Keratinocyte (primary cell): ENCODE measurements around the gene HMGCR. TPM values are rescaled to one million over a fixed set of nuclear protein-coding genes. Genes with fewer than 3 reads are reported as not detected.

Experiments
- DNase-seq: peaks from one replicate; pipeline ENCODE4 v3.0.0-alpha.2; 2011; ENCODE audit warnings: low read depth, missing footprints, low spot score
- FAIRE-seq: peaks from 2 replicates; lab custom pipeline; 2011; peaks lifted over from hg19 to GRCh38; lab: Jason Lieb, UNC
- H2AFZ ChIP-seq: 2 replicates; pipeline ENCODE4 v1.6.0; 2012; ENCODE audit warnings: low read length, control low read depth, inconsistent platforms; ENCODE audit not compliant: control insufficient read depth
- H3K27ac ChIP-seq: 2 replicates; pipeline ENCODE4 v1.5.1; 2011; ENCODE audit warnings: low read length; ENCODE audit not compliant: control insufficient read depth, insufficient read depth
- H3K27me3 ChIP-seq: 3 replicates; pipeline ENCODE4 v1.6.0; 2011; ENCODE audit warnings: low read length; ENCODE audit not compliant: control insufficient read depth, insufficient read depth; ENCODE audit errors: extremely low read depth
- H3K36me3 ChIP-seq, 2 experiments: 2 replicates in 1 of 2; 3 replicates in 1 of 2; pipeline ENCODE4 v1.5.1; 2011; ENCODE audit warnings: low read length in 2 of 2, mild to moderate bottlenecking in 1 of 2; ENCODE audit not compliant: control insufficient read depth in 2 of 2, insufficient read depth in 2 of 2; ENCODE audit errors: extremely low read depth in 1 of 2
- H3K4me1 ChIP-seq: 3 replicates; pipeline ENCODE4 v1.5.1; 2011; ENCODE audit warnings: low read length; ENCODE audit not compliant: control insufficient read depth, insufficient read depth; ENCODE audit errors: extremely low read depth
- H3K4me2 ChIP-seq: 3 replicates; pipeline ENCODE4 v1.6.0; 2011; ENCODE audit warnings: low read depth, low read length; ENCODE audit not compliant: control insufficient read depth, insufficient read depth; ENCODE audit errors: extremely low read depth
- H3K4me3 ChIP-seq, 3 experiments: fragments of 200-600 bp in 1 of 3; sonication (generic) in 1 of 3; 2 replicates in 2 of 3; 3 replicates in 1 of 3; pipeline ENCODE4 v1.5.1; 2011 to 2016; ENCODE audit warnings: low read length in 3 of 3, mild to moderate bottlenecking in 3 of 3, control low read depth in 2 of 3, inconsistent platforms in 1 of 3, low read depth in 1 of 3, mixed read lengths in 1 of 3, mixed run types in 1 of 3, moderate library complexity in 1 of 3; ENCODE audit not compliant: control insufficient read depth in 2 of 3, insufficient read depth in 2 of 3; ENCODE audit errors: extremely low read depth in 1 of 3
- H3K79me2 ChIP-seq: 2 replicates; pipeline ENCODE4 v1.6.0; 2012; ENCODE audit warnings: low read length; ENCODE audit not compliant: control insufficient read depth, insufficient read depth
- H3K9ac ChIP-seq: 3 replicates; pipeline ENCODE4 v1.6.0; 2011; ENCODE audit warnings: low read length; ENCODE audit not compliant: control insufficient read depth, insufficient read depth; ENCODE audit errors: extremely low read depth
- H3K9me1 ChIP-seq: 3 replicates; pipeline ENCODE4 v1.6.0; 2011; ENCODE audit warnings: low read length; ENCODE audit not compliant: control insufficient read depth, insufficient read depth; ENCODE audit errors: extremely low read depth
- H3K9me3 ChIP-seq: 2 replicates; pipeline ENCODE4 v1.5.1; 2012; ENCODE audit warnings: low read depth, low read length; ENCODE audit not compliant: control insufficient read depth
- H4K20me1 ChIP-seq: 3 replicates; pipeline ENCODE4 v1.6.0; 2011; ENCODE audit warnings: low read length; ENCODE audit not compliant: control insufficient read depth, insufficient read depth; ENCODE audit errors: extremely low read depth
- EZH2 ChIP-seq: IDR thresholded peaks from one replicate; pipeline ENCODE4 v1.6.1; 2012; ENCODE audit warnings: inconsistent platforms, mild to moderate bottlenecking, low read length, moderate library complexity
- dilution Hi-C: fragments of 300-500 bp; cut with MboI; formaldehyde crosslinking; loops from one replicate; pipeline ENCODE4 v1.7.0; 2020; ENCODE audit warnings: low sequenced_read_pairs; ENCODE audit not compliant: extremely low pct_ligation_motif_present
- polyA plus RNA-seq, 5 experiments: library from polyadenylated mRNA; depleted of rRNA in 3 of 5; stranded (reverse) in 3 of 5; stranded (forward) in 1 of 5; unstranded in 1 of 5; fragments of >200 nt; gene quantifications; 1 replicate in 1 of 5; 2 replicates in 3 of 5; 3 replicates in 1 of 5; pipeline versions ENCODE4 v1.2.1 to v1.2.3, GENCODE V29; 2011 to 2012; ENCODE audit warnings: missing spikeins in 2 of 5, low read depth in 1 of 5, low replicate concordance in 1 of 5
- TF ChIP-seq, protein P1 (sequence below), 3 experiments: IDR thresholded peaks in 1 of 3; conservative IDR thresholded peaks in 1 of 3; optimal IDR thresholded peaks in 1 of 3; 2 replicates in 2 of 3; 3 replicates in 1 of 3; pipeline versions ENCODE3 to v1.5.1; 2011; ENCODE audit warnings: low read length in 3 of 3, mild to moderate bottlenecking in 3 of 3, moderate library complexity in 2 of 3, control low read depth in 1 of 3, inconsistent platforms in 1 of 3; ENCODE audit not compliant: insufficient read depth in 2 of 3; ENCODE audit errors: extremely low read depth in 1 of 3

Gene HMGCR
- polyA plus RNA-seq, 1 donor (not counting 4 experiments of a cell fraction or from before 2014, with no cell fraction given): 181 TPM

DNA sequence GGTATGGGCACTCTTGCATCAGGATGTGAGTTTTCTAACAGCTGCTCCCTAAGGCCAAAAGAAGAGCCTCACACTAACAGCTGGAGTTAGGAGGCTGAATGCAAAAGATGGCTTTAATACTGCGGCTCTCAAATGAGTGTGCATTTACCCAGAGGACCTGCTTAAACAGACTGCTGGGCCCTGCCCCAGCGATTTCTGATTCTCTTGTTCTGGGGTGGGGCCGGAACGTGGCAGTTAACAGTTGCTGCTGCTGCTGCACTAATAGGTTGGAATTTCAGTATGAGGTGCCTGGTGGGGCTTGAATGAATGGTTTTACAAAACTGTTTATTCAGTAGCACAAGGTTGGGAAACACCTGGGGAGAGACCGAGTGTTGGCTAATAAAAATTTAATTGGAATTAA, 26.1 kb downstream of the HMGCR start:
- no peak overlapping the region for H3K4me2 ChIP-seq
- H3K27me3 ChIP-seq: no peaks in the 10 kb centered on the region
- H3K27ac ChIP-seq: no peak overlapping the region
- H3K9me3 ChIP-seq: no peaks in the 10 kb centered on the region
- dilution Hi-C loops: no loop called here
- no peaks in the 10 kb centered on the region for H4K20me1 ChIP-seq
- FAIRE-seq (no peak), DNase-seq (no peak)
- no peak overlapping the region for H2AFZ ChIP-seq
- no peaks in the 10 kb centered on the region for H3K9me1 ChIP-seq
- no peak for TF ChIP-seq EZH2
- TF ChIP-seq, protein P1, sequence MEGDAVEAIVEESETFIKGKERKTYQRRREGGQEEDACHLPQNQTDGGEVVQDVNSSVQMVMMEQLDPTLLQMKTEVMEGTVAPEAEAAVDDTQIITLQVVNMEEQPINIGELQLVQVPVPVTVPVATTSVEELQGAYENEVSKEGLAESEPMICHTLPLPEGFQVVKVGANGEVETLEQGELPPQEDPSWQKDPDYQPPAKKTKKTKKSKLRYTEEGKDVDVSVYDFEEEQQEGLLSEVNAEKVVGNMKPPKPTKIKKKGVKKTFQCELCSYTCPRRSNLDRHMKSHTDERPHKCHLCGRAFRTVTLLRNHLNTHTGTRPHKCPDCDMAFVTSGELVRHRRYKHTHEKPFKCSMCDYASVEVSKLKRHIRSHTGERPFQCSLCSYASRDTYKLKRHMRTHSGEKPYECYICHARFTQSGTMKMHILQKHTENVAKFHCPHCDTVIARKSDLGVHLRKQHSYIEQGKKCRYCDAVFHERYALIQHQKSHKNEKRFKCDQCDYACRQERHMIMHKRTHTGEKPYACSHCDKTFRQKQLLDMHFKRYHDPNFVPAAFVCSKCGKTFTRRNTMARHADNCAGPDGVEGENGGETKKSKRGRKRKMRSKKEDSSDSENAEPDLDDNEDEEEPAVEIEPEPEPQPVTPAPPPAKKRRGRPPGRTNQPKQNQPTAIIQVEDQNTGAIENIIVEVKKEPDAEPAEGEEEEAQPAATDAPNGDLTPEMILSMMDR (optimal IDR thresholded peaks at IDR 0.05 in 1 of 3, IDR thresholded peaks at IDR 0.05 in 1 of 3, conservative IDR thresholded peaks at IDR 0.05 in 1 of 3; ENCODE audit: extremely low read depth in 1 of 3, insufficient read depth in 2 of 3, low read length in 3 of 3): no peak
- H3K79me2 ChIP-seq: no peaks in the 10 kb centered on the region
- no peak overlapping the region for H3K9ac ChIP-seq
- H3K4me1 ChIP-seq: peaks cover under 1% of the 10 kb centered on the region
- peaks cover 19 to 24% of the 10 kb centered on the region in 2 experiments for H3K36me3 ChIP-seq
- no peak overlapping the region for H3K4me3 ChIP-seq

DNA sequence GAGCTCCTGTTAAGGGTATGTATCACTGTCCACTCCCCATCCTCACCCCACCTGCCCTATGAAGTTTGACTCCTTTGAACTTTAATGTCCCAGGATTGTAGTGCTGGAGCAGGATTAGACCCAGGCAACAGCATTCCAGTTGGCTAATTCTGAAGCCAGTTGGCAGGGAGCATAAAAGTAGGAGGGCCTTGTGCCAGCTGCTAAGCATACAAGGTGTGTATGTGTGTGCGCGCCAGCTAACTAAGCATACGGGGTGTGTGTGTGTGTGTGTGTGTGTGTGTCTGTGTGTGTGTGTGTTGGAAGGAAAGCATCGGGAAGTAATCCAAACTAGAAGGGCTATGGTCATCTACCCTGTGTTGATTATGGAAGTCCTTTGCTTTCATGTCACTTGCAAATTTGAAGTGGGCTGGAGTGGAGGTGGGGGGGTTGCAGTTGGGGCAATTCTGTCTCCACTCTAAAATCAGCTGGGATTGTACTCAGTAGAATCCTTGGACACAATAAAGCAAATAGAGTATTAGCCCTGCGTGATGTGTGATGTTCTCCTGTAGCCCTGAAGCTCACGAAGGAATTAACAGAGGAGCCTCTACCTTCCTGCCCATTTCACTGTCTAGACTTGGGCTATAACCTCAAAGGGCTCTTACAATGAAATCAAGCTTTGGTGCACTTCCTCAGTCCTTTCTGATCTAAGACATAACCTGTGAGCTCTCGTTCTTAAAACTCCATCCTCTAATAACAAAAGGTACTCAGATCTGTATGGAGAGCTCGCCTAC, 26.9 kb downstream of the HMGCR start:
- FAIRE-seq (no peak), DNase-seq (no peak)

More for the DNA sequence above, 26.9 kb downstream of the HMGCR start:
- Histone ChIP-seq H3K27ac (no peak overlapping the region), H3K4me1 (peaks cover 6% of the 10 kb centered on the region), H3K27me3 (no peaks in the 10 kb centered on the region), H3K9ac (no peak overlapping the region), H2AFZ (no peak overlapping the region), H3K9me1 (no peaks in the 10 kb centered on the region), H3K9me3 (no peaks in the 10 kb centered on the region), H4K20me1 (no peaks in the 10 kb centered on the region), H3K4me2 (no peak overlapping the region), H3K4me3 (no peak overlapping the region), H3K36me3 (peaks cover 18 to 24% of the 10 kb centered on the region in 2 experiments), H3K79me2 (no peaks in the 10 kb centered on the region)
- TF ChIP-seq EZH2: no peak
- TF ChIP-seq, protein P1 (optimal IDR thresholded peaks at IDR 0.05 in 1 of 3, IDR thresholded peaks at IDR 0.05 in 1 of 3, conservative IDR thresholded peaks at IDR 0.05 in 1 of 3; ENCODE audit: extremely low read depth in 1 of 3, insufficient read depth in 2 of 3, low read length in 3 of 3): no peak
- dilution Hi-C loops: no loop called here
